C4-2B (cell line): ENCODE data around the gene TSHB.

Experiments used
- CTCF ChIP-seq: fragments of 450-650 bp; conservative IDR thresholded peaks from 2 replicates; pipeline ENCODE4 v1.5.1; 2017; ENCODE audit warnings: mild to moderate bottlenecking
- ZFX ChIP-seq: fragments of 450-650 bp; IDR thresholded peaks from 2 replicates; pipeline ENCODE4 v1.6.1; 2017

DNA sequence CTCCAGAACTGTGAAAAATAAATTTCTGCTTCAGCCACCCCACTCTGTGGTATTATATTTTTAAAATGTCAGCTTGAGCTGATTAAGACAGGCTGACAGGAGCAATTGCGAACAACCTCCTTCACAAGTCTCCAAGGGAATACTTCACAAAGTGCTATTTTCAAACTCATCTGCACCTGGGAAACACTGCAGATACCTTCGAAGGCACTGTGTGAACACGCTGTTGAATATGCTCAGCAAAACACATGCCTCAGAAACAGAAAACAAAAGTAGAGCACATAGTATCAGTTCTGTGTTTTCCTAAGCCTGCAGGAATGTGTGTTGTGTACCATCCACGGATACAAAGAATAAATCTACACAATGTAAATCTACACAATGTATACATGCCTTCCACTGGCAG lies 49.1 kb downstream of the TSHB start:
- TF ChIP-seq CTCF (no peak), ZFX (no peak)
